Glomerular visceral epithelial cell (primary cell): ENCODE results near the gene ABHD15.
A peak's percentile ranks its signal among the peaks of the same experiment; 100 is the strongest.

Experiments used
- DNase-seq: peaks from one replicate; pipeline ENCODE4 v3.0.0-alpha.2; 2016; ENCODE audit errors: extremely low spot score

The ABHD15 gene, protein sequence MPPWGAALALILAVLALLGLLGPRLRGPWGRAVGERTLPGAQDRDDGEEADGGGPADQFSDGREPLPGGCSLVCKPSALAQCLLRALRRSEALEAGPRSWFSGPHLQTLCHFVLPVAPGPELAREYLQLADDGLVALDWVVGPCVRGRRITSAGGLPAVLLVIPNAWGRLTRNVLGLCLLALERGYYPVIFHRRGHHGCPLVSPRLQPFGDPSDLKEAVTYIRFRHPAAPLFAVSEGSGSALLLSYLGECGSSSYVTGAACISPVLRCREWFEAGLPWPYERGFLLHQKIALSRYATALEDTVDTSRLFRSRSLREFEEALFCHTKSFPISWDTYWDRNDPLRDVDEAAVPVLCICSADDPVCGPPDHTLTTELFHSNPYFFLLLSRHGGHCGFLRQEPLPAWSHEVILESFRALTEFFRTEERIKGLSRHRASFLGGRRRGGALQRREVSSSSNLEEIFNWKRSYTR

DNA sequence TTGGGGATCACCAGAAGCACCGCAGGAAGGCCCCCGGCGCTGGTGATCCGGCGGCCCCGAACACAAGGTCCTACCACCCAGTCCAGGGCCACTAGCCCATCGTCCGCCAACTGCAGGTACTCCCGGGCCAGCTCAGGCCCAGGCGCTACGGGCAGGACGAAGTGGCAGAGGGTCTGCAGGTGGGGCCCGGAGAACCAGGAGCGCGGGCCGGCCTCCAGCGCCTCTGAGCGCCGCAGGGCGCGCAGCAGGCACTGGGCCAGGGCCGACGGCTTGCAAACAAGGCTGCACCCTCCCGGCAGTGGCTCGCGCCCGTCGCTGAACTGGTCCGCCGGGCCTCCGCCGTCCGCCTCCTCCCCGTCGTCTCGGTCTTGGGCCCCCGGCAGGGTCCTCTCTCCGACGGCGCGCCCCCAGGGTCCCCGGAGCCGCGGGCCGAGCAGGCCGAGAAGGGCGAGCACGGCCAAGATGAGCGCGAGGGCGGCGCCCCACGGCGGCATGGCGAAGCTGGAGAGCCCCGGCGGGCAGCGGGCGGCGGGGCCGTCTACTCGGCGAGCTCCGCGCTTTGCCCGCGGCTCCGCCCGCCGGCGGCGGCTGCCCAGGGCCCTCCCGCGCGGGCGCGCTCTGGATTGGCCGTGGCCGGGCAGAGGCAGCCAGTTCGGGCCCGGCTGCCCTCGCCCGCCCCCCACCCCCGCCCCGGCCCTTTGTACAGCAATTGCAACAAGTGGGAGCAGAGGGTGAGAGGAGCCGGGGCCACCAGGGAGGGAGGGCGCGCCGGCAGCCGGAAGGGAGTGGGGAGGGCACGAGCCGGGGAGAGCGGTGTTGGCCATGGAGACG, at the start of gene ABHD15:
TSS of gene ABHD15 (minus strand) at position 565 of the 831 bp plus-strand sequence. CDS start at position 494, 71 bp downstream.
- DNase-seq, result peak; percentile 86

DNA sequence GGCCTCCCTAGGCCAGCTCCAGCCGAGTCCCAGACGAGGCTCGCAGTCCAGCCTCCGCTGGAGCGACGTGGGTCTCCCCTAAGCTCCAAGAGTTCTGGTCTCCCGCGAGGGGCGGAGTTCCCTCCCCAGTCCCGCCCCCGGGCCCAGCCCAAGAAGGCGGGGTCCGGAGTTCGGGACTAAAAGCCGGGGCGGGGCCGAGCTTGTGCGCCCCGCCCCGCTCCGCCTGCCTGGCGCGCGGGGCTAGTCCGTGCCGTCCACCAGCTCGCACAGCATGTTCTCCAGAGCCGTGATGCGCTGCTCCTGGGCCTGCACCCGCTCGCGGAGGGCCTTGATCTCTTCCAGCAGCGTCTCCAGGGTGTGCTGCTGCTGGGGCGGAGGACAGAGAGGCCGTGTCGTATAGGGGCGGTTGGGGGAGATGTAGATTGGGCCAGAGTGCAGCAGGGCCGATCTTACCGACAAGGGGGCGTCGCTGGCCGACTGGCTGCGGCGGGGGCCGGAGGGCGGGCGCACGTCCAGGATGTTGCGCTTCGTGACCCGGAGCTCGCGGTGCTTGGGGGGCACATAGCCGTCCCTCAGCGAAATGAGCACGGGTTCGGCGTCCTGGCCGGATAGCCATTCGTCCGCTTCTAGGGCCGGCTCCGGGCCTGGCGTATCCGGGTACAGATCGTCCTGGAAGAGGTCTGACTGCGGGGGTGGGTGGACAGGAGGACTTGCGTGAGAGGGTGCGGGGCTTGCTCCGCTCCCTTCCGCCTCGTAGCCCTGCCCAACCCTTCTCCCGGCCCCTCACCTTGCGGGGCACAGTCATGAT, 48.9 kb upstream of the ABHD15 start:
- DNase-seq, result peak; percentile 57

DNA sequence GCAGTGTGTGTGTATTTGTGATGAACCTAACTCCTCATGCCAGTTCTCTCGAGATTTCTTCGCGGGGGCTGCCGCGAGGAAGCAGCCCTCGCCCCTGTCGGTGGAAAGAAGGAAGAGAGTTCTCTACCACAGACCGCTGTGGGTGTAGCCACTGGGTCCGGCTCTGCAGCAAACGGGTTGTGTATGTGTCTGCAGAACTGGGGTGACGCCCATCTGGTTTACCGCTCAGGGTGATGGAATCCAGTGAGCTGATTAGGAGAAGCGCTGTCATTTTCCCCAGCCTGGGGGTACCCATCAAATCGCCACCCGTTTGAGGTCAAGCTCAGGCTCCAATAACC, 48.2 kb upstream of the ABHD15 start:
- no peak for DNase-seq

DNA sequence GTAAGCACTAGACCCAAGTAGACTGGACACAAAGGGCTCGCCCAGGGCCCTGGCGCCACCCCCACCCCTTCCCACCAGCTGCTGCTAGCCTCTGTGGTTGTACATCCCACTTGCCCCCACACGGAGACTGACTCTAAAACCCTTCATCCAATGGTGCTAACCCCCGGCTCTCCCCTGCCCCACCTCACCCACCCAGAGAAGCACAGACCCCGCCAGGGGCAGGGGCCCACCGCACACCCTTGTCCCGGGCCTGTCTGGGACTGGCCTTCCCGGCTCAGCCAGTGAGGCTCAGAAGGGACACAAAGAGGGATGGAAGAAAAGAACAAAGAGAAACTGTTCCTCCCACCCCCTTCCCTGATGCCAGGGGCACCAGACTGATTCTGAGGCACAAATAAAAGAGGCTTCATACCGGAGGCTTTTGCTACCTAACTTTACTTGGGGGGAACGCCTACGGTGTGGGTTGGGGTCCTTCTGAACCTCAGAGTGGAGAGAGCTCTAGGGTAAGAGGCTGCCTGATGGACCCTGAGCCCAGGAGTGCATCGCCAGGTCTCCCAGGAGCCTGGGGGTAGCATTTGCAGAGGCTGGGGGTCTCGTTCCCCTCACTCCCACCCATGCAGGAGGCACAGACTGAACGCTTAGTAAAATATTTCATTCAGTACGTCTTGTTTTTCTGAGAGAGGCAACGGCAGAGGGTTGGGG, 47.7 kb upstream of the ABHD15 start:
- no peak for DNase-seq

DNA sequence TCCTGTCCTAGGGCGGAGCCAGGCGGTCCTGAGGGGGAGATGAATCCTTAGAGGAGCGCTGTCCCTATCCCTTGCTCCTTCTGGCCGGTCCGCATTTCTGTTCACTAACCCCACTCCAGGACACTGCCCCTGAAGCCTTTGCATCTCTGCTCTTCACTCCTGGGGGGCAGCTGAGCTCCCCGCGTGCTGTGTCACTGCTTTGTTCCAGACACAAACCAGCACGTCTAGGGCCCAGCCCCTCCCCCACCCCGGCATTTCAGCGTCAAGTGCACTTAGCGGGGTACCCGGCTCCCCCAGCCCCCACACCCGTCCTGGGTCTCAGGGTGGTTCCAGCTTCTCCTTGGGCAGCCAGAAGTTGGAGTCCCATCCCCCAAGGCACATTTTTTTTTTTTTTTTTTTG, 47.0 kb upstream of the ABHD15 start:
- DNase-seq, result no peak

DNA sequence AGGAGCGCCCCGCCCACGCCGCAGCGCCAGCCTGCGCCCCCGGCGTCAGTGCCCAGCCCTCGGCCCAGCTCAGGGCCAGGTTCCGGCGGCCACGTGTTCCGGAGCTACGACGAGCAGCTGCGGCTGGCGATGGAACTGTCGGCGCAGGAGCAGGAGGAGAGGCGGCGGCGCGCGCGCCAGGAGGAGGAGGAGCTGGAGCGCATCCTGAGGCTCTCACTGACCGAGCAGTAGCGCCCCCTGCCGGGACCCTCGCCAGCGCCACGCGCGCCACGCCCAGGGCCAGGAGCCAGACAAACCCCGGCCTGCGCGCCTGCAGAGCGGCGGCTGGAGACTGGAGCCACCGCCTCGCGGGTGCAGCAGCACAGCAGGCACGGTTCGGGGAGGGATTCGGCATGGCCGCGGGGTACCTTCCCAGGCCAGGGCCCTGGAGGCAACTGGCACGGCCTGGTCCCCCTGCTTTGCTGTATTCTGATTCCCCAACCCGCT, 46.6 kb upstream of the ABHD15 start:
- DNase-seq, result no peak

DNA sequence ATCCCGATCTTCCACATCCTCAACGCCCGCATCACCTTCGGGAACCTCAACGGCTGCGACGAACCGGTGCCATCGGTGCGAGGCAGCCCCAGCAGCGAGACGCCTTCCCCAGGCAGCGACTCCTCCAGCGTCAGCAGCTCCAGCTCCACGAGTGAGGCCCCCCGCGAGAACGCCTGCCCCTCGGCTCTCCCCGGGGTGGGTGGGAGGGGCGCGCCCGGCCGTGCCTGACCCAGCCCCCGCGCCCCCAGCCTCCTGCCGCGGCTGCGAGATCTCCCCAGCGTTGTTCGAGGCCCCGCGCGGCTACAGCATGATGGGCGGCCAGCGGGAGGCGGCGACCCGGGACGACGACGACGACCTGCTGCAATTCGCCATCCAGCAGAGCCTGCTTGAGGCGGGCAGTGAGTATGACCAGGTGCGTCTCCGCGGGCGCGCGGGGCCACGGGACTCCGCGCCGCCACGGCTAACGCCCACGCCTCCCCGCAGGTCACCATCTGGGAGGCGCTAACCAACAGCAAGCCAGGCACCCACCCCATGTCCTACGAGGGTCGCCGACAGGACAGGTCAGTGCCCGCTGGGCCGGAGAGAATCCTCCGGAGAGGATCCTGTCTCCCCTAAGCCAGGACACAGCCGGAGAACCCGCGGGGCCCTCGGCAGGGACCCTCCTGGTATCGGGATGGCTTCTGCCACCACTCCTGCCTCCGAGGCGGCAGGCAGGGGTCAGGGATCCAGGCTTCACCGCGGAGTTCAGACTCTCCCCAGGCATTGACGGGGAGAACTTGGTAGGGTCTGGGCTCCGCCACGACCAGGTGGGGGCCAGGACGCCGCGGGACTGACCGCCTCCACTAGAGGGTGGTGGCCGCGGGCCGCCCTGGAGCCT, 45.8 kb upstream of the ABHD15 start:
- no peak for DNase-seq

DNA sequence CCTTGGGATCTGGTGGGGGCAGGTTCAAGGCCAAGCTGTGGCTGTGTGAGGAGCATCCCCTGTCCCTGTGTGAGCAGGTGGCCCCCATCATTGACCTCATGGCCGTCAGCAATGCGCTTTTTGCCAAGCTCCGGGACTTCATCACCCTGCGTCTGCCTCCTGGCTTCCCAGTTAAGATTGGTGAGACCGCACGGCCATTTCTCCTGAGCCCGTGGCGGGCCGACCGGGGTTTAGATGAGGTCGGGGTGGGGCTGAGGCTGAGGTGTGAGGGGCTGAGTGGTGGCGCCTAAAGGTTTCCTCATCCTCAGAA, 45.2 kb upstream of the ABHD15 start:
- DNase-seq, result no peak

DNA sequence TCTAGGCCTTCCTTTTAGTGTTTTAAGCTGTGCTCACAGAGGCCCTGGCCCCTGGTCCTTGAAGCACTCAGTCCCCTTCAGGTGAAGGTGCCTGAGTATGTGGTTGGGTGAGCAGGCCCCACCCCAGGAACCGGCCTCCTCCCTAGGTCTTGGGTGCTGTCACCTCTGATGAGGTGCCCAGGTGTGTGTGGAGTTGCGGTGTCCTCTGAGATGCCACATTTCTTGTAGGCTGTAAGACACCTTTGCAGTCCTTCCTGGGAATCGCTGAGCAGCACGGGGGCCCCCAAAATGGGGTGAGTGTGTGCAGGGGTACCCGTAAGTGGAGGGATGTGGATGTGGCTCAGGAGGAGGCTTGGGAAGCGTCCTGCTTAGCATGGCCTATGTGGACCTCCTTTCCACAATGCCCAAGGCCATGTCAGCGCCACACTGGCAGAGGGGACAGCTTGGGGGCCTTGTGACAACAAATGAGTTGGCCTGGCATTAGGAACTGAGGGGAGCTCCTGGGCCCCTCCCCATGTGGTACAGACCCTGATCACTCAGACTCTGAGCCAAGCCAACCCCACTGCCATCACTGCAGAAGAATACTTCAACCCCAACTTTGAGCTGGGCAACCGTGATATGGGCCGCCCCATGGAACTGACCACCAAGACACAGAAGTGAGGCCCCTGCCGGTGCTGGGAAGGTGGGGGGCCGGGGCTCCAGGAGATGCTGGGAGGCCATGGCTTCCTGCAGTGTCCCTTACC, 44.7 kb upstream of the ABHD15 start:
- no peak for DNase-seq

DNA sequence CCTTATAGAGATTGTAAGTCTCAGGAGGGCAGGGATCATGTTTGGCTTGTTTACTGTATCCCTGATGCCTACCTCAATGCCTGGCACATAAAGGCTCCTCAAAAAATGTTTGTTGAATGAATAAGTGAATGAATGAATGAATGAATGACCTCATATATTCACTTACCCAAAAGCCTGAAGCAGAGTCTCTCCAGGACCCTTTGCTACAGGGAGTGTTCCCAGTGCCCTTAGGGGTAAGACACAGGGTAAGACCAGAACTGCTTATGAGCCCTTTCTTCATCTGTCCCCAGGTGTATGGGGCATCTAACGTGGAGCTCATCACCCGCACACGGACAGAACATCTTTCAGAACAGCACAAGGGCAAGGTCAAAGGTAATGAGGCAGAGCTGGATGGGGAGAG, 43.6 kb upstream of the ABHD15 start:
- DNase-seq, result no peak

DNA sequence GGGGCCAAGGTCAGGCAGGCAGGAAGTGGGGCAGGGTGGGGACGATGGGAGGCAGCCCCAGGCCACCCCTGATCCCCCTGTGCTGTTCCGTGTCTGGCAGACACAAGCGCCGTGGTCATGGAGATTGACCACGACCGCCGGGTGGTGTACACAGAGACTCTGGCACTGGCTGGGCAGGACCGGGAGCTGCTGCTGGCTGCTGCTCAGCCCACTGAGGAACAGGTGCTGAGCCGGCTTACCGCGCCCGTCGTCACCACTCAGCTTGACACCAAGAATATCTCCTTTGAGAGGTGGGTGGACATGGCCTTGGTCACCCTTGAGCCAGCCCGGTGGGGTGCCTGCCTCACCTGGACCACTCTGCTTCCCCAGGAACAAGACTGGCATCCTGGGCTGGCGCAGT, 42.1 kb upstream of the ABHD15 start:
- no peak for DNase-seq

DNA sequence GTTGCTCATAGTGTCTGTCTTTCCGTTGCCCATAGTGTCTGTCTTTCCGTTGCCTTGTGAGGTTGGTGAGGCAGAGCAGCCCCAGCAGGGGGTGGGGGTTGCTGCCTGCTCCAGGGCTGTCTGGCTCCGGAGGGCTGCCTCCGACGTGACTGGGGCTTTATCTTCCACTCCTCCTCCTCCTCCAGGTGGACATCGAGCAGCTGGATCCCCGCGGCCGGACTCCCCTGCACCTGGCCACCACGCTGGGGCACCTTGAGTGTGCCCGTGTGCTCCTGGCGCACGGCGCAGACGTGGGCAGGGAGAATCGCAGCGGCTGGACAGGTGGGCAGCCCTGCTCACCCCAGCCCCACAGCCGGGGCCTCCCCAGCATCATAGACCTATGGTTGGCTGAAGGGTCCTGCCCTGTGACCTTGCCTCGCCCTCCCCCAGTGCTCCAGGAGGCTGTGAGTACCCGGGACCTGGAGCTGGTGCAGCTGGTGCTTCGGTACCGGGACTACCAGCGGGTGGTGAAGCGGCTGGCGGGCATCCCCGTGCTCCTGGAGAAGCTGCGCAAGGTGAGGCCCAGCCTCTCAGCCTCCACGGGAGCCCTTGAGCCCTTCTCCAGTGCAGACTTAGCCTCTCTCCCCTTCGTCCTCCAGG, 40.8 kb upstream of the ABHD15 start:
- DNase-seq, result no peak

DNA sequence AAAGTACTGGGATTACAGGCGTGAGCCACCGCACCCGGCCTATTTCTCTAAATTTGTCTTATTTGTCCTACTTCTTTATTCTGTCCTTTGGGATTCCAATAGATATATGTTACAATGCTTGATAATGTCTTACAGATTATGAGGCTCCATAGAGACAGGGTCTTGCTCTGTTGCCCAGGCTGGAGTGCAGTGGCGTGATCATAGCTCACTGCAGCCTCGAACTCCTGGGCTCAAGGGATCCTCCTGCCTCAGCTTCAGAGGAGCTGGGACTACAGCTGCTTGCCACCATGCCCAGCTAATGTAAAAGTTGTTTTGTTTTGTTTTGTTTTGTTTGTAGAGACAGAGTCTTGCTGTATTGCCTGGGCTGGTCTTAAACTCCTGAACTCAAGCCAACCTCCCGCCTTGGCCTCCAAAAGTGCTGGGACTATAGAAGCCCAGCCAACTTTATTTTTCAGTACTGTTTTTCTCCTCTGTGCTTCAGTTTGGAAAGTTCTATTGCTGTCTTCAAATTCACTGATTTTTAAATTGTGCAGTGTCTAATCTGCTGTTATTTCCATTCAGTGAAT, 36.4 kb upstream of the ABHD15 start:
- no peak for DNase-seq

DNA sequence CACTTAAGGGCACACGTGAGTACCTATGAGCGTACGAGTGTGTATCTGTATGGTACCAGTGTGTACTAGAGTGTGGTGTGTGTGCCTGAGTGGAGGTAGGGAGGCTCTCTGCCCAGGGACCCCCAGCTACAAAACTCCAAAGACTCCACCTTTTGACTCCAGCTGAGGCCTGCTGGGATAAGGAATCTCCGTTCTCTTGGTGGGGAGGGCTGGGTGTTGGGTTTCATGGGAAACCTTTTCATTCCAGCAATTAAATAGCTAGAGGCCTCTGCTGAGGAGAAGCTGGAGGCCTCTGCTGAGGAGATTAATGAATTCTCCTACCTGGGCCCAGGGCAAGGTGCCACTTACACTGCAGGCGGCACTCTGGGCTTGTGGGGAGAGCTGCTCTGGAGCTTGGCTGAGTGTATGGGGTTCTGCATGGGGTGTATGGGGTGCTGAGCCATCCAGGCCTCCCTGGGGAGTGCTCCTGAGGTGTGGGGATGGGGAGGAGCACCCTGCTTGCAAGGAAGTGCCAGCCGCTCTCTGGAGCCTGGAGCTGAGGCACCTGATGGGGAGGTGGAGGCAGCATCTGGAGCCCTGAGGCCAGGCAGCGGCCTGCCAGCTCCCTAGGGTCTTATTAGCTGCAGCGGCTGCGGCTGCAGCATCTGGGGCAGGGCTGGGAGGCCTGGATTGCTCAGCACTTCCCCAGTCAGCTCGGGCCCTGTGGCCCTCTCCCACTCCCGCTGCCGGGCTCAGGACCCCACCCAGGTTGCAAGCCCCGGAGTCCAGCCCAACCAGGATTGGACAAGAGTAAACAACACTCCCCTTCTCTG, 30.7 kb upstream of the ABHD15 start:
- no peak for DNase-seq

DNA sequence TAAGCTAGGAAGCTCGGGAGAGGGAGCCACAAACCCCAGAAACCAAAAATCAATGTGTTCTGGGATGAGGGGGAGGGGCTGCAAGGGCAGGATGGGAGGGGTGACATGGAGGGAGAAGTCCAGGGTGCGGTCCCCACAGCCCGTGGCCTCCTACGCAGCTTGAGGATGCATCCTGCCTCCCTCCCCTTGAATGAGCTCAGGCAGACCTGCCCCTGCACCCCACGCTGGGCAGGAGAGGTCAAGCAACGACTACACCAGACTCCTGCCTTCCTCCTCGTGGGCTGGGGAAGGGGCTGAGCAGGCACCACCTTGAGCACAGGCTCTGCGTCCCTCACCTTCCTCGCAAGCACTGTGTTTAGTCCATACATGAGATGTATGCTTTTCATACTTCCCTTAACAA, 30.0 kb upstream of the ABHD15 start:
- no peak for DNase-seq

DNA sequence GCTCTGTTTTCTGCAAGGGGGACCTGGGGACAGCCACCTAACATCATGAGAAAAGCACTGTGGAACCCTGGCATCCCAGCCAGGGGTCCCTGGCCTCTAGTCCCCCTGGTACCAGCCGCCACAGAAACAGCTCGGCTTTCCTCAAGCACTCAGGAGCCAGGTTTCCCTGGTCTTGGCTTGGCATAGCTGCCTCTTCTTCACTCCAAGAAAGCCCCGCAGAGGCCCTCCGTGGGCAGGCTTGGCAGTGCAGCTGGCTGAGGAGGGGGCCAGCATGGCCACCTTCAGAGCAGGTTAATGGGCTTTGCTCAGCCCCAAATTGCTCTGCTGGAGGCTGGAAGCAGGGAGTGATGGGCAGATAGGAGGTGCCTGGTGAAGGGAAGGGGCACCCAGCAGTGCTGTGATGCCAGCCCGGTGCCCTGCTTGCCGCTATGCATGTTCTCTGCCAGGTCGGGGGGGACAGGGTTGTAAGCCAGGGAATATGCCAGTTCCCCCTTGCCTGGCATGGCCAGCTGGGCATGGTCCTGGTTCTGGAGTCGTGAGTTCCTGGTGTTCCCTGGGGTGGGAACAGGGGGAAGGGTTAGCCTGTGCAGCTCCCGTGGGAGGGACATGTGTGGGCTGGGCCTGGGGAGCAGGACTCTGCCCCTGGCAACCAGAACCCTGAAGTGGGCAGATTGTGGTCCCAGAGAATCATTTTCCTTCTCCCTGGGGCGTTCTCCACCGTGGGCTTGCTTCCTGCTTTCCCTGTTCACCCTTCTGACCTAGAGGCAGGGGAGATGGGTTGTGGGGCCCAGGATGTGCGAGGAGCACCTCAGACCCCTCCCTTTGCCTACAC, 29.3 kb upstream of the ABHD15 start:
- no peak for DNase-seq
